ENCODE measurements around the gene FAM83D. TPM values are rescaled to one million over a fixed set of nuclear protein-coding genes. Genes with fewer than 3 reads are reported as not detected.

The FAM83D gene
- total and polyA plus RNA-seq, 2 of the 8 experiments (the other 6 are each of a cell fraction or from before 2014, with no cell fraction given): 60.9 to 62.6 TPM

- TF ChIP-seq BCL11A (IDR thresholded peaks at IDR 0.05; ENCODE audit: low read depth in 2 of 2, low read length in 2 of 2) (no peak), SIRT6 (IDR thresholded peaks at IDR 0.05; ENCODE audit: low read length) (no peak), EZH2 (IDR thresholded peaks at IDR 0.05; ENCODE audit: low read depth, low read length, severe bottlenecking) (no peak)
Measured at GRCh38 chr20:38987777-38988176, 61.6 kb downstream of the FAM83D start (continued).
